ENCODE results near the gene PNPLA1.
A peak's percentile ranks its signal among the peaks of the same experiment; 100 is the strongest.
"Not testable (repeated sequence)": the region's sequence is repeated elsewhere in the genome, so short reads cannot be mapped to it uniquely, and the experiment has no call there.

Gene PNPLA1

DNA sequence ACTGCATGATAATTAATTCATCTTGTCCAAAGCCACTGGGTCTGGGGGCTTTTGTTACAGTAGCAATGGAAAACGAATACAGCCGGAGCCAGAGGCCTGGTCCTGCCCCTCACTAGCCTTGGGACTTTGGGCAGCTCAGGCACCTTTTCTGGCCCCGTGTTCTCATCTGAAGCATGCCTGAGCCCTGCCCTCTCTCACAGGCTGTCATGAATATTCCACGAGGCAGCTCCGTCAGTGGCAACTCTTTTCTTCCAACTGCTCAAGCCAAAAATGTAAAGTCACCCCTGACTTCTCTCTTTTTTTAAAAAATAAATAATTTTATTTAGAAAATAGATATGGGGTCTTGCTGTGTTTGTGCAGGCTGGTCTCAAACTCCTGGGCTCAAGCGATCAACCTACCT is 61.5 kb downstream of the PNPLA1 start:
- no peak for DNase-seq (ENCODE audit: low read depth)
- H3K4me1 ChIP-seq (ENCODE audit: control insufficient read depth, insufficient read depth, low read length), result peaks cover 9% of the 10 kb centered on the region
- H3K9me3 ChIP-seq (ENCODE audit: control insufficient read depth, low read length), result no peaks in the 10 kb centered on the region
- no peak overlapping the region for H3K4me3 ChIP-seq (ENCODE audit: low read length)
- H3K9ac ChIP-seq (ENCODE audit: low read length), result no peak overlapping the region
- H3K36me3 ChIP-seq (ENCODE audit: control insufficient read depth, insufficient read depth, low read length, severe bottlenecking), result no peaks in the 10 kb centered on the region
- peaks cover 62% of the 10 kb centered on the region for H3K27me3 ChIP-seq (replicated peaks; ENCODE audit: control insufficient read depth, insufficient read depth, low read length)

DNA sequence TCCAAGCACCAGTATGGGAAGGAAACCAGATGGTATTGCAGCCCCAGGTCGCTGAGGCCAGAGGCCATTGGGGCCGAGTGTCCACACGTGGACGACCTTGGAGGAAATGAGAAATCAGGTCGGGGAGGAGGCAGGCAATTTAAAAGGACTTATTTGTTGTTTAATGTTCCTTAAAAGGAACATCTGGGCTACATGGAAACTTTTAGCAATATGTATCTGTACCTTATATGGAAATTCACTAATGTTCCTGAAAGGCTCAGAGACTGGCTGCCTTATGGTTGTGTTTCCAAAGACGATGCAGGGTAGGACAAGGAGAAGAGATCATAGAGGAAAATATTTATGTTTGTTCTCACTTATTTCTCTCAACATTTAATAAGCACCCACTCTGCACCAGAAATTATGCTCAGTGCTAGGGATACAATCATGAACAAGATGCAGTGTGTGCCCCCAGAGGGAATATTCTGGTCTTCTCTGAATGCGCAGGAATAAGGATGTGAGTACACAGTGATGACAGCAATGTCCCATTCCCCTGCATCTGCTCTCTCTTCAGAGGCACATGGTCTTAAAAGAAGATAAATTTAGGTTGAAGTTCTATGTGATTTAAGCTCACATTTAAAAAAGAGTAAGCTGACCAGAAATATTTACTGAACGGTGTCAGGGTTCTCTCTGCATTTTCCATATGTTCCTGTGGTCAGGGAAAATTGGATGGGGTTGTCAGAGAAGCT is 63.5 kb downstream of the PNPLA1 start:
- no peak overlapping the region for H3K9ac ChIP-seq (ENCODE audit: low read length)
- no peaks in the 10 kb centered on the region for H3K9me3 ChIP-seq (ENCODE audit: control insufficient read depth, low read length)
- H3K27me3 ChIP-seq (replicated peaks; ENCODE audit: control insufficient read depth, insufficient read depth, low read length), result peaks cover 56% of the 10 kb centered on the region
- no peaks in the 10 kb centered on the region for H3K36me3 ChIP-seq (ENCODE audit: control insufficient read depth, insufficient read depth, low read length, severe bottlenecking)
- H3K4me3 ChIP-seq (ENCODE audit: low read length), result no peak overlapping the region
- no peak for DNase-seq (ENCODE audit: low read depth)
- peaks cover 9% of the 10 kb centered on the region for H3K4me1 ChIP-seq (ENCODE audit: control insufficient read depth, insufficient read depth, low read length)

- H3K36me3 ChIP-seq (ENCODE audit: control insufficient read depth, insufficient read depth, low read length, severe bottlenecking), result no peaks in the 10 kb centered on the region
- H3K4me3 ChIP-seq (ENCODE audit: low read length), result no peak overlapping the region
- H3K4me1 ChIP-seq (ENCODE audit: control insufficient read depth, insufficient read depth, low read length), result peaks cover 9% of the 10 kb centered on the region
- H3K27me3 ChIP-seq (replicated peaks; ENCODE audit: control insufficient read depth, insufficient read depth, low read length), result peaks cover 48% of the 10 kb centered on the region
- H3K9ac ChIP-seq (ENCODE audit: low read length), result no peak overlapping the region
- peak; percentile 25 for DNase-seq (ENCODE audit: low read depth)
- H3K9me3 ChIP-seq (ENCODE audit: control insufficient read depth, low read length), result no peaks in the 10 kb centered on the region
Measured at GRCh38 chr6:36333931-36334725, 64.3 kb downstream of the PNPLA1 start.

GRCh38 chr6:36334832-36335459 is 65.1 kb downstream of the PNPLA1 start:
- Histone ChIP-seq H3K27me3 (replicated peaks; ENCODE audit: control insufficient read depth, insufficient read depth, low read length) (peaks cover 45% of the 10 kb centered on the region), H3K9me3 (ENCODE audit: control insufficient read depth, low read length) (no peaks in the 10 kb centered on the region), H3K4me3 (ENCODE audit: low read length) (no peak overlapping the region), H3K9ac (ENCODE audit: low read length) (no peak overlapping the region), H3K4me1 (ENCODE audit: control insufficient read depth, insufficient read depth, low read length) (peaks cover 9% of the 10 kb centered on the region), H3K36me3 (ENCODE audit: control insufficient read depth, insufficient read depth, low read length, severe bottlenecking) (no peaks in the 10 kb centered on the region)
- DNase-seq (ENCODE audit: low read depth), result no peak

GRCh38 chr6:36335465-36336207 is 65.8 kb downstream of the PNPLA1 start:
- Histone ChIP-seq H3K27me3 (replicated peaks; ENCODE audit: control insufficient read depth, insufficient read depth, low read length) (peaks cover 40% of the 10 kb centered on the region), H3K36me3 (ENCODE audit: control insufficient read depth, insufficient read depth, low read length, severe bottlenecking) (no peaks in the 10 kb centered on the region), H3K9ac (ENCODE audit: low read length) (no peak overlapping the region), H3K4me3 (ENCODE audit: low read length) (no peak overlapping the region), H3K4me1 (ENCODE audit: control insufficient read depth, insufficient read depth, low read length) (peaks cover 14% of the 10 kb centered on the region), H3K9me3 (ENCODE audit: control insufficient read depth, low read length) (no peaks in the 10 kb centered on the region)
- no peak for DNase-seq (ENCODE audit: low read depth)

- H3K4me1 ChIP-seq (ENCODE audit: control insufficient read depth, insufficient read depth, low read length), result peaks cover 19% of the 10 kb centered on the region
- no peaks in the 10 kb centered on the region for H3K36me3 ChIP-seq (ENCODE audit: control insufficient read depth, insufficient read depth, low read length, severe bottlenecking)
- peaks cover 40% of the 10 kb centered on the region for H3K27me3 ChIP-seq (replicated peaks; ENCODE audit: control insufficient read depth, insufficient read depth, low read length)
- DNase-seq (ENCODE audit: low read depth), result no peak
- H3K4me3 ChIP-seq (ENCODE audit: low read length), result no peak overlapping the region
- H3K9me3 ChIP-seq (ENCODE audit: control insufficient read depth, low read length), result no peaks in the 10 kb centered on the region
- H3K9ac ChIP-seq (ENCODE audit: low read length), result no peak overlapping the region
Measured at GRCh38 chr6:36336208-36336710, 66.4 kb downstream of the PNPLA1 start.

DNA sequence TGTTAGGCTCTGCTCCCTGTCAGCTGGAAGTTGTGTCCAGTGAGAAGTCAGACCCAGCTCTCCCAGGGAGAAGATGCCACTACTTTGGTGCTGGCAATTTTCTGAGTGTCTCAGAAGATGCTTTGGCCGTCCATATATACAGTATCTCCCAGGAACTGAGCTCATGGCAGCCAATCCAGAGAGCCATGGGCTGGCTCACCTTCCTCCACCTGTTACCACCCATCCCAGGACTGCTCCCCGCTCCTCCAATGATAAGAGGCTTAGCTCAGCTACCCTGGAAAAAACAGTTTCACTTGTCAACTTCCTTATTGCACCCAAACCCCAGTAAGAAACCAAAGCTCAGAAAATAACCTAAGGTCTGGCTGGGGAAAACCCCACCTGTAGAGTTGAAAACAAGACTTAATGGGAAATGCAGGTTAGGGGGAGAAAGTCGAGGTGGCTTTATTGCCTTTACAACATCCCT is 67.0 kb downstream of the PNPLA1 start, which contains the start of gene BNIP5:
TSS of gene BNIP5 (minus strand) at position 110 of the 463 bp plus-strand sequence. CDS start 6,198 bp downstream, outside the sequence.
- Histone ChIP-seq H3K4me1 (ENCODE audit: control insufficient read depth, insufficient read depth, low read length) (peaks cover 21% of the 10 kb centered on the region), H3K4me3 (ENCODE audit: low read length) (no peak within 1 kb of the TSS), H3K9ac (ENCODE audit: low read length) (no peak within 1 kb of the TSS), H3K9me3 (ENCODE audit: control insufficient read depth, low read length) (no peaks in the 10 kb centered on the region), H3K27me3 (replicated peaks; ENCODE audit: control insufficient read depth, insufficient read depth, low read length) (peaks cover 40% of the 10 kb centered on the region), H3K36me3 (ENCODE audit: control insufficient read depth, insufficient read depth, low read length, severe bottlenecking) (no peaks in the 10 kb centered on the region)
- no peak for DNase-seq (ENCODE audit: low read depth)

DNA sequence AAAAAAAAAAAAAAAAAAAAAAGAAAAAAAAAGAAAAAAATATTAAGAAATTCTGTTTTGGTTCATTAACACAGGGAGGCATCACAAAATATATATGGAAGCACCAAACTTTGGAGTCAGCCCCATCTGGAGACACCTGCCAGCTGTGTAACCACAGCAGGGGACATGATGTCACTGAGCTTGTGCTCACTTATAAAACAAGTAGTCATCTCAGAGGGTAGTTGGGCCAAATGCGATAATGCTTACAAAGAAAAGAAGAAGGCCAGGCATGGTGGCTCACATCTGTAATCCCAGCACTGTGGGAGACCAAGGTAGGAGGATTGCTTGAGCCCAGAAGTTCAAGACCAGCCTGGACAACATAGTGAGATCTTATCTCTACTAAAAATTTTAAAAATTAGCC is 68.0 kb downstream of the PNPLA1 start:
- peaks cover 21% of the 10 kb centered on the region for H3K4me1 ChIP-seq (ENCODE audit: control insufficient read depth, insufficient read depth, low read length)
- DNase-seq (ENCODE audit: low read depth), result no peak

DNA sequence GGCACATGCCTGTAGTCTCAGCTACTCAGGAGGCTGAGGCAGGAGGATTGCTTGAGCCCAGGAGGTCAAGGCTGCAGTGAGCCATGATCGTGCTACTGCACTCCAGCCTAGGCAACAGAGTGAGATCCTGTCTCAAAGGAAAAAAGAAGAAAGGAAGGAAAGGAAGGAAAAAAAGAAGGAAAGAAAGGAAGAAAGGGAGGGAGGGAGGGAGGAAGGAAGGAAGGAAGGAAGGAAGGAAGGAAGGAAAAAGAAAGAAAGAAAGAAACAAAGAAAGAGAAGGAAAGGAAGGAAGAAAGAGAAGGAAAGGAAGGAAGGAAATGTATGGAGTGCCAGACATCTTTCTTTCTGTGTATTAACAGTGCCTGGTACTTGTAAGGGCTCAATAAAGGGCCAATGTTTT is 68.4 kb downstream of the PNPLA1 start:
- DNase-seq (ENCODE audit: low read depth); H3K4me3 ChIP-seq (ENCODE audit: low read length); H3K36me3 ChIP-seq (ENCODE audit: control insufficient read depth, insufficient read depth, low read length, severe bottlenecking); H3K9me3 ChIP-seq (ENCODE audit: control insufficient read depth, low read length); H3K9ac ChIP-seq (ENCODE audit: low read length): not testable (repeated sequence)
- Histone ChIP-seq H3K4me1 (ENCODE audit: control insufficient read depth, insufficient read depth, low read length) (peaks cover 24% of the 10 kb centered on the region), H3K27me3 (replicated peaks; ENCODE audit: control insufficient read depth, insufficient read depth, low read length) (peaks cover 29% of the 10 kb centered on the region)

More for the DNA sequence above, 68.0 kb downstream of the PNPLA1 start:
- Histone ChIP-seq H3K9ac (ENCODE audit: low read length) (no peak overlapping the region), H3K4me3 (ENCODE audit: low read length) (no peak overlapping the region), H3K27me3 (replicated peaks; ENCODE audit: control insufficient read depth, insufficient read depth, low read length) (peaks cover 33% of the 10 kb centered on the region), H3K36me3 (ENCODE audit: control insufficient read depth, insufficient read depth, low read length, severe bottlenecking) (no peaks in the 10 kb centered on the region), H3K9me3 (ENCODE audit: control insufficient read depth, low read length) (no peaks in the 10 kb centered on the region)

DNA sequence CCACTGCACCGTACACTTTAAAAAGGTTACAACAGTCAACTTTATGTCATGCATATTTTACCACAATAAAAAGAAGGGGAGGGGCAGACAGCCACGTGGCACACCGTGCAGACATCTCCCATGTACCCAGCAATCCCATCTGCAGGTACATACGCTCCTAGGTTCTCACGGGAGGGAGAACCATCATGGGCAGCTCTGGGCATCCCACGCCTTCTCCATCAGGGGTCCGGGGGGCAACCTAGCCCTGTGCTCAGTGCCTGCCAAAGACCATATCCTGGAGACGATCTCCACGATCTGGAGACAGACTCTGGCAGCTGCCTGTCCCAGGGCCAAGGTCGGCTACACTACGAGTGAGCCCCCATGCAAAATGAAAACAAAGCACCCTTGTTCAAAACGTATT is 69.3 kb downstream of the PNPLA1 start:
- H3K36me3 ChIP-seq (ENCODE audit: control insufficient read depth, insufficient read depth, low read length, severe bottlenecking), result no peaks in the 10 kb centered on the region
- peaks cover 27% of the 10 kb centered on the region for H3K27me3 ChIP-seq (replicated peaks; ENCODE audit: control insufficient read depth, insufficient read depth, low read length)
- H3K4me1 ChIP-seq (ENCODE audit: control insufficient read depth, insufficient read depth, low read length), result peaks cover 18% of the 10 kb centered on the region
- no peak overlapping the region for H3K9ac ChIP-seq (ENCODE audit: low read length)
- no peak for DNase-seq (ENCODE audit: low read depth)
- H3K4me3 ChIP-seq (ENCODE audit: low read length), result no peak overlapping the region
- no peaks in the 10 kb centered on the region for H3K9me3 ChIP-seq (ENCODE audit: control insufficient read depth, low read length)
